ENCODE data around the gene COX7B. TPM values are rescaled to one million over a fixed set of nuclear protein-coding genes. Genes with fewer than 3 reads are reported as not detected.
A peak's percentile ranks its signal among the peaks of the same experiment; 100 is the strongest.

The COX7B gene
- total and polyA plus RNA-seq, 2 donors (not counting 3 experiments of a cell fraction or from before 2014, with no cell fraction given) = 229 to 743 TPM

GRCh38 chrX:77917294-77917933 is 18.1 kb downstream of the COX7B start:
- Histone ChIP-seq H2AFZ (ENCODE audit: low read depth, low read length) (no peak overlapping the region), H3K9ac (replicated peaks; ENCODE audit: extremely low read depth, insufficient read depth, low read length) (no peak overlapping the region), H3K9me1 (replicated peaks; ENCODE audit: control insufficient read depth, extremely low read depth, insufficient read depth, low read length) (no peaks in the 10 kb centered on the region), H3K79me2 (ENCODE audit: control insufficient read depth, insufficient read depth, low read length) (no peaks in the 10 kb centered on the region), H3K27ac (ENCODE audit: insufficient read depth, low read depth, low read length) (no peak overlapping the region), H3K4me1 (ENCODE audit: control insufficient read depth, extremely low read depth, insufficient read depth, low read length) (no peaks in the 10 kb centered on the region), H3K4me2 (ENCODE audit: insufficient read depth, low read length) (no peak overlapping the region), H3K9me3 (replicated peaks; ENCODE audit: control insufficient read depth, insufficient read depth, low read length) (no peaks in the 10 kb centered on the region), H3K4me3 (replicated peaks in 1 of 3; ENCODE audit: insufficient read depth in 1 of 3, low read depth in 1 of 3, low read length in 3 of 3) (no peak overlapping the region), H3K36me3 (ENCODE audit: control insufficient read depth in 2 of 2, extremely low read depth in 1 of 2, insufficient read depth in 2 of 2, low read length in 2 of 2) (no peaks in the 10 kb centered on the region), H4K20me1 (replicated peaks; ENCODE audit: control insufficient read depth, extremely low read depth, insufficient read depth, low read length) (no peaks in the 10 kb centered on the region), H3K27me3 (ENCODE audit: control insufficient read depth in 2 of 2, insufficient read depth in 2 of 2, low read length in 2 of 2) (no peaks in the 10 kb centered on the region)
- ChIA-PET POLR2A (no interaction called here), CTCF (interaction anchor here (1.3 to 1.4 kb wide), 2 partner anchors 9 to 18 kb away, joined by 3 read pairs; partner anchors contain the start of gene COX7B)
- dilution Hi-C loops (cut with MboI; ENCODE audit: extremely low pct_ligation_motif_present, low sequenced_read_pairs) = no loop called here
- no peak for TF ChIP-seq EZH2 (IDR thresholded peaks at IDR 0.05; ENCODE audit: borderline replicate concordance, low read depth, low read length, severe bottlenecking)
- FAIRE-seq (peak; percentile 24), DNase-seq (ENCODE audit: low read depth, low spot score) (peak; percentile 7)
- intact Hi-C loops (cut with micrococcal nuclease) = no loop called here
- no TSS peak for BruUV-seq (replicated peaks)

GRCh38 chrX:77918568-77918967 is 19.3 kb downstream of the COX7B start:
- BruUV-seq (replicated peaks) = no TSS peak
- POLR2A ChIA-PET = no interaction called here

More at GRCh38 chrX:77918568-77918967, 19.3 kb downstream of the COX7B start:
- no peaks in the 10 kb centered on the region for H3K9me3 ChIP-seq (replicated peaks; ENCODE audit: control insufficient read depth, insufficient read depth, low read length)
- H3K79me2 ChIP-seq (ENCODE audit: control insufficient read depth, insufficient read depth, low read length) = no peaks in the 10 kb centered on the region
- no peaks in the 10 kb centered on the region for H3K27me3 ChIP-seq (ENCODE audit: control insufficient read depth in 2 of 2, insufficient read depth in 2 of 2, low read length in 2 of 2)
- H3K9ac ChIP-seq (replicated peaks; ENCODE audit: extremely low read depth, insufficient read depth, low read length) = no peak overlapping the region
- no peak overlapping the region for H3K4me3 ChIP-seq (replicated peaks in 1 of 3; ENCODE audit: insufficient read depth in 1 of 3, low read depth in 1 of 3, low read length in 3 of 3)
- no peak for TF ChIP-seq POLR2AphosphoS5 (IDR thresholded peaks at IDR 0.05; ENCODE audit: insufficient read depth, low read depth, low read length)
- no peak for TF ChIP-seq EZH2 (IDR thresholded peaks at IDR 0.05; ENCODE audit: borderline replicate concordance, low read depth, low read length, severe bottlenecking)
- TF ChIP-seq POLR2A (IDR thresholded peaks at IDR 0.05; ENCODE audit: low read depth, low read length) = no peak
- TF ChIP-seq FOS (IDR thresholded peaks at IDR 0.05; ENCODE audit: borderline replicate concordance, insufficient read depth, low read length) = no peak
- no peak for TF ChIP-seq MYC (IDR thresholded peaks at IDR 0.05; ENCODE audit: low read depth, low read length)
- no peak for TF ChIP-seq MAX (IDR thresholded peaks at IDR 0.05; ENCODE audit: insufficient read depth, insufficient read length)
- TF ChIP-seq CTCF (IDR thresholded peaks at IDR 0.05; ENCODE audit: extremely low read depth in 1 of 2, insufficient read depth in 1 of 2, low read depth in 1 of 2, low read length in 2 of 2) = no peak
- TF ChIP-seq GATA2 (IDR thresholded peaks at IDR 0.05; ENCODE audit: insufficient read depth, insufficient read length, low read depth, low read length) = no peak
- no peak for TF ChIP-seq JUN (IDR thresholded peaks at IDR 0.05; ENCODE audit: borderline replicate concordance, insufficient read depth, insufficient read length, low read depth)
- FAIRE-seq (no peak), DNase-seq (ENCODE audit: low read depth, low spot score) (no peak)
- no peaks in the 10 kb centered on the region for H3K9me1 ChIP-seq (replicated peaks; ENCODE audit: control insufficient read depth, extremely low read depth, insufficient read depth, low read length)
- dilution Hi-C loops (cut with MboI; ENCODE audit: extremely low pct_ligation_motif_present, low sequenced_read_pairs) = no loop called here
- no peaks in the 10 kb centered on the region for H3K4me1 ChIP-seq (ENCODE audit: control insufficient read depth, extremely low read depth, insufficient read depth, low read length)
- no peak overlapping the region for H3K4me2 ChIP-seq (ENCODE audit: insufficient read depth, low read length)
- no peak overlapping the region for H3K27ac ChIP-seq (ENCODE audit: insufficient read depth, low read depth, low read length)
- no peak overlapping the region for H2AFZ ChIP-seq (ENCODE audit: low read depth, low read length)
- CTCF ChIA-PET = interaction anchor here (1.3 to 1.4 kb wide), 2 partner anchors 10 to 19 kb away, joined by 3 read pairs; partner anchors contain the start of gene COX7B
- H3K36me3 ChIP-seq (ENCODE audit: control insufficient read depth in 2 of 2, extremely low read depth in 1 of 2, insufficient read depth in 2 of 2, low read length in 2 of 2) = no peaks in the 10 kb centered on the region
- H4K20me1 ChIP-seq (replicated peaks; ENCODE audit: control insufficient read depth, extremely low read depth, insufficient read depth, low read length) = no peaks in the 10 kb centered on the region
- intact Hi-C loops (cut with micrococcal nuclease) = no loop called here

Data from endothelial cell of umbilical vein (primary cell).